ENCODE data around the gene RETREG2.
"Not testable (repeated sequence)": the region's sequence is repeated elsewhere in the genome, so short reads cannot be mapped to it uniquely, and the experiment has no call there.

Gene RETREG2

GRCh38 chr2:219198974-219199373, 20.9 kb downstream of the RETREG2 start:
- no peak for DNase-seq

GRCh38 chr2:219199470-219200211, 21.6 kb downstream of the RETREG2 start:
- no peak for DNase-seq

- DNase-seq, result not testable (repeated sequence)
Observed at GRCh38 chr2:219200502-219201326, 22.6 kb downstream of the RETREG2 start.

- not testable (repeated sequence) for DNase-seq
Observed at GRCh38 chr2:219201331-219201730, 23.3 kb downstream of the RETREG2 start.

- no peak for DNase-seq
Observed at GRCh38 chr2:219204425-219205164, 26.5 kb downstream of the RETREG2 start.

GRCh38 chr2:219205165-219205538, 27.1 kb downstream of the RETREG2 start:
- no peak for DNase-seq

GRCh38 chr2:219205981-219206327, 27.9 kb downstream of the RETREG2 start:
- no peak for DNase-seq

- DNase-seq, result peak; percentile 86 to 96
Observed at GRCh38 chr2:219206328-219207133, 28.5 kb downstream of the RETREG2 start, which contains the start of gene ZFAND2B. Gene ZFAND2B, plus strand, starts transcription at chr2:219206782. Its CDS starts 206 bp downstream, at chr2:219206988.

GRCh38 chr2:219207134-219207883, 29.2 kb downstream of the RETREG2 start:
- no peak for DNase-seq

- peak; percentile 7 to 16 for DNase-seq
Observed at GRCh38 chr2:219207884-219208740, 30.0 kb downstream of the RETREG2 start.

GRCh38 chr2:219209236-219210195, 31.4 kb downstream of the RETREG2 start:
- no peak for DNase-seq

- no peak for DNase-seq
Observed at GRCh38 chr2:219210196-219210885, 32.3 kb downstream of the RETREG2 start.

- DNase-seq, result no peak
Observed at GRCh38 chr2:219210886-219211362, 32.8 kb downstream of the RETREG2 start.

- DNase-seq, result no peak
Observed at GRCh38 chr2:219213026-219213415, 34.9 kb downstream of the RETREG2 start.

GRCh38 chr2:219213486-219214071, 35.5 kb downstream of the RETREG2 start:
- no peak for DNase-seq

- DNase-seq, result no peak
Observed at GRCh38 chr2:219214141-219214540, 36.1 kb downstream of the RETREG2 start.

GRCh38 chr2:219214786-219215185, 36.7 kb downstream of the RETREG2 start:
- DNase-seq, result no peak

- no peak for DNase-seq
Observed at GRCh38 chr2:219215871-219216534, 37.9 kb downstream of the RETREG2 start.
